Right atrium auricular region (tissue), 2 donors: ENCODE results near the gene PCDHGB3. TPM values are rescaled to one million over a fixed set of nuclear protein-coding genes. Genes with fewer than 3 reads are reported as not detected.
"Not testable (repeated sequence)": the region's sequence is repeated elsewhere in the genome, so short reads cannot be mapped to it uniquely, and the experiment has no call there.

ENCODE experiments used
- DNase-seq: peaks from one replicate; pipeline ENCODE4 v3.0.0-alpha.2; 2019; ENCODE audit warnings: low spot score
- H3K27ac ChIP-seq, 2 donors: fragments of 200-600 bp; sonication (generic); 1 replicate in 1 of 2; 2 replicates in 1 of 2; pipeline ENCODE4 v1.5.1; 2016 to 2019
- H3K27me3 ChIP-seq, 2 donors: fragments of 200-600 bp; sonication (generic); one replicate each; pipeline versions ENCODE4 v1.5.1 to v1.6.0; 2017 to 2019
- H3K36me3 ChIP-seq: fragments of 200-600 bp; sonication (generic); one replicate; pipeline ENCODE4 v1.5.1; 2016
- H3K4me1 ChIP-seq, 2 donors: fragments of 200-600 bp; sonication (generic); one replicate each; pipeline versions ENCODE4 v1.5.1 to v1.6.0; 2017 to 2019
- H3K4me3 ChIP-seq, 2 donors: fragments of 200-600 bp; sonication (generic); 1 replicate in 1 of 2; 2 replicates in 1 of 2; pipeline ENCODE4 v1.5.1; 2017 to 2019; ENCODE audit warnings: mild to moderate bottlenecking in 1 of 2, moderate library complexity in 1 of 2
- H3K9me3 ChIP-seq, 2 donors: fragments of 200-600 bp; sonication (generic); one replicate each; pipeline ENCODE4 v1.5.1; 2019
- CTCF ChIP-seq, 2 donors: fragments of 200-600 bp; sonication (generic); IDR thresholded peaks; one replicate each; pipeline ENCODE4 v1.5.1; 2019; ENCODE audit warnings: antibody characterized with exemption in 2 of 2
- total RNA-seq, 2 donors: library from RNA; depleted of rRNA; stranded (reverse); fragments of >200 nt; gene quantifications; one replicate each; pipeline ENCODE4 v1.1.0, GENCODE V29; 2016

Gene PCDHGB3
- total RNA-seq, 2 donors from 2014 or later, result 5.4 to 7.2 TPM

GRCh38 chr5:141382469-141383294, 12.6 kb downstream of the PCDHGB3 start, which contains the start of gene PCDHGA7:
TSS of gene PCDHGA7 (plus strand) at chr5:141382742. CDS start at chr5:141382900, 158 bp downstream.
- H3K4me1 ChIP-seq, result peaks cover 0 to 4% of the 10 kb centered on the region in 2 donors

GRCh38 chr5:141383345-141383744, 13.3 kb downstream of the PCDHGB3 start:
- Histone ChIP-seq H3K4me3 (peak overlapping the region in 1 of 2 donors; percentile 43), H3K36me3 (peaks cover 4% of the 10 kb centered on the region), H3K27me3 (no peaks in the 10 kb centered on the region), H3K4me1 (peaks cover 0 to 4% of the 10 kb centered on the region in 2 donors), H3K9me3 (peaks cover 0 to 91% of the 10 kb centered on the region in 2 donors), H3K27ac (no peak overlapping the region)
- TF ChIP-seq CTCF (IDR thresholded peaks at IDR 0.05), result no peak
- DNase-seq, result no peak

More at GRCh38 chr5:141382469-141383294, 12.6 kb downstream of the PCDHGB3 start, which contains the start of gene PCDHGA7:
- peak in 1 of 2 donors; percentile 51 for TF ChIP-seq CTCF (IDR thresholded peaks at IDR 0.05)
- no peak for DNase-seq
- Histone ChIP-seq H3K36me3 (peaks cover 4% of the 10 kb centered on the region), H3K9me3 (peaks cover 0 to 95% of the 10 kb centered on the region in 2 donors), H3K27me3 (no peaks in the 10 kb centered on the region), H3K27ac (no peak within 1 kb of the TSS), H3K4me3 (peak within 1 kb of the TSS; percentile 35 to 43)

- H3K4me1 ChIP-seq, result peaks cover 0 to 4% of the 10 kb centered on the region in 2 donors
- peaks cover 4% of the 10 kb centered on the region for H3K36me3 ChIP-seq
- peaks cover 6 to 91% of the 10 kb centered on the region in 2 donors for H3K9me3 ChIP-seq
- H3K27me3 ChIP-seq, result no peaks in the 10 kb centered on the region
- no peak overlapping the region for H3K4me3 ChIP-seq
- no peak overlapping the region for H3K27ac ChIP-seq
- TF ChIP-seq CTCF (IDR thresholded peaks at IDR 0.05), result no peak
- no peak for DNase-seq
Measured at GRCh38 chr5:141384471-141385267, 14.6 kb downstream of the PCDHGB3 start.

- H3K27ac ChIP-seq, H3K27me3 ChIP-seq, H3K36me3 ChIP-seq, H3K4me1 ChIP-seq, DNase-seq: not testable (repeated sequence)
- Histone ChIP-seq H3K4me3 (peak within 1 kb of the TSS; percentile 33 to 39), H3K9me3 (peaks cover 10 to 94% of the 10 kb centered on the region in 2 donors)
- TF ChIP-seq CTCF (IDR thresholded peaks at IDR 0.05), result peak; percentile 42 to 70
Measured at GRCh38 chr5:141387557-141388311, 17.7 kb downstream of the PCDHGB3 start, which contains the start of gene PCDHGB4. TSS of gene PCDHGB4 (plus strand) at chr5:141387698. CDS start at chr5:141387885, 187 bp downstream.

- Histone ChIP-seq H3K4me3 (no peak overlapping the region), H3K4me1 (no peaks in the 10 kb centered on the region), H3K36me3 (peaks cover 7% of the 10 kb centered on the region), H3K27me3 (no peaks in the 10 kb centered on the region), H3K27ac (no peak overlapping the region), H3K9me3 (peaks cover 10 to 94% of the 10 kb centered on the region in 2 donors)
- no peak for DNase-seq
- no peak for TF ChIP-seq CTCF (IDR thresholded peaks at IDR 0.05)
Measured at GRCh38 chr5:141388661-141389060, 18.6 kb downstream of the PCDHGB3 start.
